KMS-11 (cell line): ENCODE results near the gene NINJ2.
"Not testable (repeated sequence)": the region's sequence is repeated elsewhere in the genome, so short reads cannot be mapped to it uniquely, and the experiment has no call there.

Source experiments
- H2AFZ ChIP-seq: fragments of 200-600 bp; sonication (generic); 2 replicates; pipeline ENCODE4 v1.6.1; 2016; ENCODE audit warnings: antibody characterized with exemption, mixed run types, low read depth
- H3K27ac ChIP-seq: fragments of 200-600 bp; sonication (generic); 2 replicates; pipeline ENCODE4 v1.6.1; 2016; ENCODE audit warnings: mild to moderate bottlenecking, mixed run types
- H3K27me3 ChIP-seq: fragments of 200-600 bp; sonication (generic); 2 replicates; pipeline ENCODE4 v1.6.1; 2017; ENCODE audit warnings: mild to moderate bottlenecking, low read depth, mixed run types, moderate library complexity; ENCODE audit not compliant: insufficient read depth
- H3K36me3 ChIP-seq: fragments of 200-600 bp; sonication (generic); 2 replicates; pipeline ENCODE4 v1.6.1; 2017; ENCODE audit warnings: mild to moderate bottlenecking, mixed run types; ENCODE audit not compliant: insufficient read depth
- H3K4me1 ChIP-seq: fragments of 200-600 bp; sonication (generic); 2 replicates; pipeline ENCODE4 v1.6.1; 2016; ENCODE audit warnings: mild to moderate bottlenecking, low read depth, mixed run types; ENCODE audit not compliant: poor library complexity, severe bottlenecking
- H3K4me2 ChIP-seq: fragments of 200-600 bp; sonication (generic); 2 replicates; pipeline ENCODE4 v1.7.0; 2016; ENCODE audit warnings: mild to moderate bottlenecking, mixed run types
- H3K4me3 ChIP-seq: fragments of 200-600 bp; sonication (generic); IDR thresholded peaks from 2 replicates; pipeline ENCODE4 v1.6.1; 2017; ENCODE audit warnings: low read depth, low read length, mixed read lengths; ENCODE audit not compliant: insufficient read depth
- H3K79me2 ChIP-seq: fragments of 200-600 bp; sonication (generic); 2 replicates; pipeline ENCODE4 v1.6.1; 2016; ENCODE audit warnings: low read depth, mixed run types; ENCODE audit not compliant: insufficient read depth
- H3K9ac ChIP-seq: fragments of 200-600 bp; sonication (generic); 2 replicates; pipeline ENCODE4 v1.6.1; 2016; ENCODE audit warnings: mild to moderate bottlenecking, mixed run types
- H4K20me1 ChIP-seq: fragments of 200-600 bp; sonication (generic); 2 replicates; pipeline ENCODE4 v1.6.1; 2016; ENCODE audit warnings: mild to moderate bottlenecking, mixed run types; ENCODE audit not compliant: insufficient read depth
- TF ChIP-seq, protein P1 (sequence below): fragments of 200-600 bp; sonication (generic); conservative IDR thresholded peaks from 2 replicates; pipeline ENCODE4 v1.6.1; 2017; ENCODE audit warnings: low read depth, mild to moderate bottlenecking, antibody characterized with exemption, low read length, moderate library complexity, mixed read lengths

Gene NINJ2

DNA sequence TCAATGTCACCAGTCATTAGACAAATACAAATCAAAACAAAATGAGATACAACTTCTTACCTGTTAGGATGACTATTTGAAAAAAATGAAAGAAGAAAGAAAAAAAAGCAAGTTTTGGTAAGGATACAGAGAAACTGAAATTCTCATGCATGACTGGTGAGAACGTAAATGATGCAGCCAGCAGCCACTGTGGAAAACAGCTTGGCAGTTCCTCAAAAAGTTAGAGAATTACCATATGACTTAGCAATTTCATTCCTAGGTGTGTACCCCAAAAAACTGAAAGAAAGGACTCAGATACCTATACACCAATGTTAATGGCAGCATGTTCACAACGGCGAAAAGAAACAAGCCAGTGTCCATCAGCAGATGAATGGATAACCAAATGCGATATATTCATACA lies 26.6 kb downstream of the NINJ2 start:
- Histone ChIP-seq H2AFZ (no peak overlapping the region), H3K36me3 (no peaks in the 10 kb centered on the region), H3K4me3 (no peak overlapping the region), H3K27ac (no peak overlapping the region), H3K4me2 (no peak overlapping the region), H3K79me2 (no peaks in the 10 kb centered on the region), H3K27me3 (no peaks in the 10 kb centered on the region), H3K9ac (no peak overlapping the region), H3K4me1 (no peaks in the 10 kb centered on the region), H4K20me1 (no peaks in the 10 kb centered on the region)
- TF ChIP-seq, protein P1, sequence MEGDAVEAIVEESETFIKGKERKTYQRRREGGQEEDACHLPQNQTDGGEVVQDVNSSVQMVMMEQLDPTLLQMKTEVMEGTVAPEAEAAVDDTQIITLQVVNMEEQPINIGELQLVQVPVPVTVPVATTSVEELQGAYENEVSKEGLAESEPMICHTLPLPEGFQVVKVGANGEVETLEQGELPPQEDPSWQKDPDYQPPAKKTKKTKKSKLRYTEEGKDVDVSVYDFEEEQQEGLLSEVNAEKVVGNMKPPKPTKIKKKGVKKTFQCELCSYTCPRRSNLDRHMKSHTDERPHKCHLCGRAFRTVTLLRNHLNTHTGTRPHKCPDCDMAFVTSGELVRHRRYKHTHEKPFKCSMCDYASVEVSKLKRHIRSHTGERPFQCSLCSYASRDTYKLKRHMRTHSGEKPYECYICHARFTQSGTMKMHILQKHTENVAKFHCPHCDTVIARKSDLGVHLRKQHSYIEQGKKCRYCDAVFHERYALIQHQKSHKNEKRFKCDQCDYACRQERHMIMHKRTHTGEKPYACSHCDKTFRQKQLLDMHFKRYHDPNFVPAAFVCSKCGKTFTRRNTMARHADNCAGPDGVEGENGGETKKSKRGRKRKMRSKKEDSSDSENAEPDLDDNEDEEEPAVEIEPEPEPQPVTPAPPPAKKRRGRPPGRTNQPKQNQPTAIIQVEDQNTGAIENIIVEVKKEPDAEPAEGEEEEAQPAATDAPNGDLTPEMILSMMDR, result no peak

DNA sequence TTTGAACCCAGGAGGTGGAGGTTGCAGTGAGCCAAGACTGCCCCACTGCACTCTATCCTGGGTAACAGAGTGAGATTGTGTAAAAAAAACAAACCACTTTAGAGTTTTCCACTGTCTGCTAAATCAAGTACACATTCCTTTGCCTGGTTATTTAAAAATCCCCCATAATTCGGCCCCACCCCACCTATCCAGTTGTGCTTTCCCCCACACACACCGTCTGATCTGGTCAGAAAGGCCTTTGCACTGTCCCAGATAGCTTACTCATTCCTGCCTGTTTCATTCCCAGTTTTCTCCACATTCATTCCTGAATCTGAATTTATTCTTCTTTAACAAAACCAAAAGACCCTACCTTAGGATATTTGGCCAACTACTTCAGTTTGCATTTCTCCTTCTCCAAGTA lies 29.5 kb downstream of the NINJ2 start:
- no peaks in the 10 kb centered on the region for H3K27me3 ChIP-seq
- no peaks in the 10 kb centered on the region for H3K36me3 ChIP-seq
- H3K4me1 ChIP-seq, result no peaks in the 10 kb centered on the region
- H3K4me2 ChIP-seq, result no peak overlapping the region
- no peak overlapping the region for H2AFZ ChIP-seq
- H3K4me3 ChIP-seq, result no peak overlapping the region
- H4K20me1 ChIP-seq, result no peaks in the 10 kb centered on the region
- TF ChIP-seq, protein P1, result no peak
- no peak overlapping the region for H3K27ac ChIP-seq
- no peaks in the 10 kb centered on the region for H3K79me2 ChIP-seq
- no peak overlapping the region for H3K9ac ChIP-seq

DNA sequence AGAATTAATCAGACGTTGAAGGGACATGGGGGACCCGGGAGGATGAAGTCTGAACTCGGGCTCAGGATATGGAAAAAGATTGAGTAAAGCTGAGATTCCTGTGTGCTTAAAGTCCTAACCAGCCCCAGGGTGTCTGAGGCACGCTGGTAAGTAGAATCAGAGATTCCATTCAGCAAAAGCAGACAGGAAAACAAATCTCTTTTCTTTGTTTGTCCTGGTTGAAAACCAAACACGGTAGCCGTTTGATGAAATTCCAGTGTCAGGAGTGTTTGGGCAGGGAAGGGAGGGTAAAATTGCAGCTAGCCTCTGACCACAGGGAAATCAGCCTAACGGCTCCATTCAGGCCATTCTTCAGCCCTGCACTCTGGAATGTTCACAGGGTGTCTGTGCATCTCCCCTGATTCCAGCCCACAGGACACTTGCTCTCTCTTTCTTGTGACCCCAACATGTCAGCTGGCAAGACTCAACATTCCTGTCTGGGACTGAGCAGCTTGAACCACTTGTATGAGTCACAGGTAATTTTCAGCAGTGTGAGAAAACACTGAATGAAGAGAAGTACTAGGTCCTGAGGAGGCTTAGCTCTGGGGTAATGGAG lies 31.0 kb downstream of the NINJ2 start:
- TF ChIP-seq, protein P1, result no peak
- no peak overlapping the region for H3K27ac ChIP-seq
- no peak overlapping the region for H2AFZ ChIP-seq
- no peaks in the 10 kb centered on the region for H3K36me3 ChIP-seq
- no peaks in the 10 kb centered on the region for H3K79me2 ChIP-seq
- no peaks in the 10 kb centered on the region for H4K20me1 ChIP-seq
- no peak overlapping the region for H3K9ac ChIP-seq
- no peaks in the 10 kb centered on the region for H3K4me1 ChIP-seq
- no peak overlapping the region for H3K4me3 ChIP-seq
- H3K4me2 ChIP-seq, result no peak overlapping the region
- H3K27me3 ChIP-seq, result no peaks in the 10 kb centered on the region

DNA sequence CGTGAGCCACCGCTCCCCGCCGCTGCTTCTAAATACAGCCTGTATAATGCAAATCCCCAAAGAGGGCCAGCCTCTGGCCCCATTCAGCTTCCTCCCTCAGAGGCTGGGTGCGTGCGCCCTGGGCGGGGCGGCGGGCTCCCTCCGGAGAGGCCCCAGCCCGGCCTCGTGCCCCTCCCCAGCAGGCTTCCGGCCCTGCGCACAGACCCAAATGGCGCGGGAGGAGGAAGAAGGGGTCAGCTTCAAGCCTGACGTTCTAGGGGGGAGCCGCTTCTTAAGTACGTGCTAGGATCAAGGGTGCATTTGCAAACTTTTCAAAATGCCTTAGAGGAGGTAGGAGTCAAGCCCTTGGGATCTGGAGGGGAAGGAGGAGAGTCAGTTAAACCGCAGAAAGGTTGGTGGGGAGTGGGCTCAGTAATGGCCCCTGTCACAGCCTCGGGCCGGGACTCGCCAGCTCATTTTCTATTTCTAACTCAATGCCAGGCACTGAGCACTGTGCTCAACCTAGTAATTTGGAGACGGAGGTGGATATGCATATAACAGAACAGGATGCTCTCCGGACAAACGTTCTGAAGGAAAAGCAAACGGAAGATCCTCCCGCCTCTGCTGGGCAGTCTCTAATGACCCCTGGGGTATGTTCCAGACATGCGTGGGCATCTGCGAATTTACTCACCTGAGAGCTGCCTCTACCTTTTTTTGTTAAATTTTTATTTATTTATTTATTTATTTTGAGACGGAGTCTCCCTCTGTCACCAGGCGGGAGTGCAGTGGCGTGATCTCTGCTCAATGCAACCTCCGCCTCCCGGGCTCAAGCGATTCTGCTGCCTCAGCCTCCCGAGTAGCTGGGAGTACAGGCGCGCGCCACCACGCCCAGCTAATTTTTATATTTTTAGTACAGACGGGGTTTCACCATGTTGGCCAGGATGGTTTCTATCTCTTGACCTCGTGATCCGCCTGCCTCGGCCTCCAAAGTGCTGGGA lies 32.3 kb downstream of the NINJ2 start:
- Histone ChIP-seq H3K4me1 (no peaks in the 10 kb centered on the region), H3K79me2 (no peaks in the 10 kb centered on the region), H3K27ac (no peak overlapping the region), H3K4me3 (no peak overlapping the region), H4K20me1 (no peaks in the 10 kb centered on the region), H3K4me2 (no peak overlapping the region), H3K9ac (no peak overlapping the region), H3K36me3 (no peaks in the 10 kb centered on the region), H2AFZ (no peak overlapping the region), H3K27me3 (no peaks in the 10 kb centered on the region)
- TF ChIP-seq, protein P1, result no peak

DNA sequence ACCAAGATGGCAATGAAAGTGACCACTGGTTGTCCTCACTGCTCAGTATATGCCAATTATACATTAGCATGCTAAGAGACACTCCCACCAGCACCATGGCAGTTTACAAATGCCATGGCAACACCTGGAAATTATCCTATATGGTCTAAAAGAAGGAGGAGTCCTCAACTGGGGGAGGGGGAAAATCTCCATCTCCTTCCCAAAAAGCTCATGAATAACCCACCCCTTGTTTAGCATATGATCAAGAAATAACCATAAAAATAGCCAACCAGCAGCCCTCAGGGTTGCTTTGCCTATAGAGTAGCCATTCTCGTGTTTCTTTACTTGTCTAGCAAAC lies 34.5 kb downstream of the NINJ2 start:
- not testable (repeated sequence) for H3K4me2 ChIP-seq, H3K36me3 ChIP-seq, H2AFZ ChIP-seq, H3K9ac ChIP-seq, H3K27me3 ChIP-seq, H3K4me1 ChIP-seq, H4K20me1 ChIP-seq, H3K27ac ChIP-seq, H3K79me2 ChIP-seq, H3K4me3 ChIP-seq
